HepG2 (cell line): Measurements from ENCODE around the gene RPS27L. TPM values are rescaled to one million over a fixed set of nuclear protein-coding genes. Genes with fewer than 3 reads are reported as not detected.

Source experiments
- ARID4A ChIP-seq: sonication (generic); formaldehyde crosslinking; IDR thresholded peaks from 2 replicates; pipeline ENCODE4 v1.5.0; 2020; ENCODE audit warnings: mild to moderate bottlenecking, missing genetic modification reagents, borderline replicate concordance
- CERS6 ChIP-seq: sonication (generic); formaldehyde crosslinking; IDR thresholded peaks from 2 replicates; pipeline ENCODE4 v1.5.0; 2020; ENCODE audit warnings: missing genetic modification reagents
- DNMT1 ChIP-seq: sonication (generic); formaldehyde crosslinking; IDR thresholded peaks from 2 replicates; pipeline ENCODE4 v1.5.1; 2020; ENCODE audit warnings: mild to moderate bottlenecking, missing genetic modification reagents
- MLX ChIP-seq: IDR thresholded peaks from 2 replicates; pipeline ENCODE4 v1.6.1; 2016
- PRDM10 ChIP-seq: sonication (generic); formaldehyde crosslinking; IDR thresholded peaks from 2 replicates; pipeline ENCODE4 v1.4.0; 2020; ENCODE audit warnings: low read depth, missing genetic modification reagents
- SALL1 ChIP-seq: sonication (generic); formaldehyde crosslinking; IDR thresholded peaks from 2 replicates; pipeline ENCODE4 v1.8.0; 2022; ENCODE audit warnings: mild to moderate bottlenecking, missing genetic modification reagents
- ZBTB20 ChIP-seq: sonication (generic); formaldehyde crosslinking; IDR thresholded peaks from 2 replicates; pipeline ENCODE4 v1.8.1; 2023; ENCODE audit warnings: missing genetic modification reagents, low read depth, mild to moderate bottlenecking, borderline replicate concordance
- ZMYM2 ChIP-seq: sonication (generic); formaldehyde crosslinking; IDR thresholded peaks from 2 replicates; pipeline ENCODE4 v1.8.0; 2022; ENCODE audit warnings: mild to moderate bottlenecking, missing genetic modification reagents
- ZNF280D ChIP-seq: sonication (generic); formaldehyde crosslinking; IDR thresholded peaks from 2 replicates; pipeline ENCODE4 v1.5.1; 2020; ENCODE audit warnings: mild to moderate bottlenecking, missing genetic modification reagents
- ZNF33B ChIP-seq: sonication (generic); formaldehyde crosslinking; IDR thresholded peaks from 2 replicates; pipeline ENCODE4 v1.5.1; 2020; ENCODE audit warnings: mild to moderate bottlenecking, missing genetic modification reagents
- ZNF512 ChIP-seq: sonication (generic); formaldehyde crosslinking; IDR thresholded peaks from 2 replicates; pipeline ENCODE4 v1.4.0; 2020; ENCODE audit warnings: mild to moderate bottlenecking, missing genetic modification reagents
- ZNF605 ChIP-seq: sonication (generic); formaldehyde crosslinking; IDR thresholded peaks from 2 replicates; pipeline ENCODE4 v1.8.0; 2022; ENCODE audit warnings: mild to moderate bottlenecking, missing genetic modification reagents
- polyA plus RNA-seq, 8 experiments: library from polyadenylated mRNA; depleted of rRNA in 3 of 8; stranded (reverse) in 7 of 8; unstranded in 1 of 8; fragments of >200 nt; fragmentation: Illumina TruSeq in 4 of 8; extraction: Trizol in 4 of 8; gene quantifications; 2 replicates each; pipeline versions ENCODE4 v1.2.1 to v1.2.3, GENCODE V29; 2011 to 2016; ENCODE audit warnings: low read depth in 4 of 8, missing spikeins in 1 of 8, mixed read lengths in 1 of 8; ENCODE audit not compliant: insufficient read depth in 1 of 8
- total RNA-seq, 5 experiments: library from RNA; depleted of rRNA; stranded (reverse); fragments of >200 nt; fragmentation: Illumina TruSeq; extraction: Trizol; gene quantifications; 2 replicates each; pipeline ENCODE4 v1.2.3, GENCODE V29; 2016; ENCODE audit warnings: low read depth in 1 of 5

The RPS27L gene
- total and polyA plus RNA-seq, 2 of the 13 experiments (the other 11 are each of a cell fraction or from before 2014, with no cell fraction given), result 231 to 433 TPM

- no peak for TF ChIP-seq ZNF605
- TF ChIP-seq DNMT1 (CRISPR knock-in tag), result 0 out of 2 replicates have a peak, but pooled peaks have one; percentile 8
- no peak for TF ChIP-seq ZNF512 (CRISPR knock-in tag)
- TF ChIP-seq MLX (CRISPR knock-in tag), result no peak
- TF ChIP-seq ZNF33B (CRISPR knock-in tag), result no peak
- TF ChIP-seq ZMYM2 (CRISPR knock-in tag), result no peak
- no peak for TF ChIP-seq ZBTB20 (CRISPR knock-in tag)
- peak; percentile 64; the same call in 1 of the 2 replicates for TF ChIP-seq ZNF280D (CRISPR knock-in tag)
- TF ChIP-seq PRDM10, result no peak
- no peak for TF ChIP-seq CERS6 (CRISPR knock-in tag)
- peak; percentile 73 for TF ChIP-seq ARID4A (CRISPR knock-in tag)
- peak; percentile 32; the same call in 1 of the 2 replicates for TF ChIP-seq SALL1 (CRISPR knock-in tag)
Observed at GRCh38 chr15:63122002-63122875, 35.0 kb downstream of the RPS27L start (continued).
